ENCODE data around the gene FABP1.

Gene FABP1

DNA sequence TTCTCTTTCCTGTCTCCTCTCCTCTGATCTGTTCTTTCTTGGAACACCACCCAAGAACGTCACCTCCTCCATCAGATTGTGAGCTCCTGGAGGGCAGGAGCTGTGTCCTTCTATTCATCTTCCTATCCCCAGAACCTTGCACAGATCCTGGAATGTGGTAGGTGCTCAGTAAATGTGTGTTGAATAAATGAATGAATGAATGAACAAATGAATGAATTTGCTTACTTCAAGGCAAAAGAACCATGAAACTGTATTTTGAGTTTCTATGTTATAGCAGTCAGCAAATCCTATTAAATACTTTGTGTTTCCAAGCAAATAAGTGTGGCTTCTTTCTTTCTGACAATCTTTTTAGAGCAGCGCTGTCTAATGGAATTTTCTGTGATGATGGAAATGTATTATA, 14.8 kb downstream of the FABP1 start:
- no peak for DNase-seq

DNA sequence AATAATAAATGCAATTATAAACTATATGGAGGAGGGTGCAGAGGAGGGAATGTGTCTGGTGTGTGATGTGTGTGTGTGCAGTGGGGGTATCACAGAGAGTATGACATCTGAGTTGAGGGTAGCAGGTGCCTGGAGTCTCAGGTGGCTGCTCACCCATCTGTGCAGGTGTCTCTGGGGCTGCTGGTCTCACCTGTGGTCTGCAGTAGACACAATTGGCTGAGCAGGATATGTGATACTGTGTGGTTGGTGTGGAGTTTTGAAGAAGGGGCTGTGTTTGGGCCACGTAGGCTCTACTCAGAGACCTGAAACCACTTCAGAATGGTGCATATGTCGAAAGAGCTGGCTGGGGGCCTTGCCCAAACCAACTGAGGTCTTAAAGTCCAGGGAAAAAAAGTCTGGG, 17.0 kb downstream of the FABP1 start:
- no peak for DNase-seq

DNA sequence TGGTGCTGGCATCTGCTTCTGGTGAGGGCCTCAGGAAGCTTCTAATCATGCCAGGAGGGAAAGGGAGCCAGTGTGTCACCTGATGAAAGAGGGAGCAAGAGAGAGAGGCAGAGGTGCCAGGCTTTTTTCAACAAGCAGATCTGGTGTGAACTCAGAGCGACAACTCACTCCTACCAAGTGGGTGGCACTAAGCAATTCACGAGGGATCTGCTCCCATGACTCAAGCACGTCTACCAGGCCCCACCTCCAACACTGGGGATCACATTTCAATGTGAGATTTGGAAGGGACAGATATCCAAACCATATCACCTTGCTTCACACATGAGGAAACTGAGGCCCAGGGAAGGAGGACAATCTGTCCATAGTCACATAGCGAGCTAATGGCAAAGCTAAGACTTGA, 19.1 kb downstream of the FABP1 start:
- no peak for DNase-seq

DNA sequence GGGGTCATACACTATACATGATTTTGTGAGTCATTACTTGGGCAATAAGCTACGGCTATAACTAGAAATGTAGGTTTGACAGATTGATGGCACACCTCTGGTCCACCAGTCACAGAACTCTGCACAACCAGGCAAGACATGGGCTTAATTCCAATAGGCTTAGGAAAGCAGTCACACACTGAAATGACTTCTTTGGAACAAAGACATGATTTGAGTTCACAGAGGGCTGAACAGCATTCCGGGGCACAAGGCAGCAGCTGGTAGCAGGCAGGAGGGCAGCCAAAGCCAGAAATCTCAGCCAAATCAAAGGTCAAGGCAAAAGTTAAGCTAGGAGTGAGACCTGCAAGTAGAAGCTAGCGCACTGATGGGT, 27.4 kb downstream of the FABP1 start:
- no peak for DNase-seq

DNA sequence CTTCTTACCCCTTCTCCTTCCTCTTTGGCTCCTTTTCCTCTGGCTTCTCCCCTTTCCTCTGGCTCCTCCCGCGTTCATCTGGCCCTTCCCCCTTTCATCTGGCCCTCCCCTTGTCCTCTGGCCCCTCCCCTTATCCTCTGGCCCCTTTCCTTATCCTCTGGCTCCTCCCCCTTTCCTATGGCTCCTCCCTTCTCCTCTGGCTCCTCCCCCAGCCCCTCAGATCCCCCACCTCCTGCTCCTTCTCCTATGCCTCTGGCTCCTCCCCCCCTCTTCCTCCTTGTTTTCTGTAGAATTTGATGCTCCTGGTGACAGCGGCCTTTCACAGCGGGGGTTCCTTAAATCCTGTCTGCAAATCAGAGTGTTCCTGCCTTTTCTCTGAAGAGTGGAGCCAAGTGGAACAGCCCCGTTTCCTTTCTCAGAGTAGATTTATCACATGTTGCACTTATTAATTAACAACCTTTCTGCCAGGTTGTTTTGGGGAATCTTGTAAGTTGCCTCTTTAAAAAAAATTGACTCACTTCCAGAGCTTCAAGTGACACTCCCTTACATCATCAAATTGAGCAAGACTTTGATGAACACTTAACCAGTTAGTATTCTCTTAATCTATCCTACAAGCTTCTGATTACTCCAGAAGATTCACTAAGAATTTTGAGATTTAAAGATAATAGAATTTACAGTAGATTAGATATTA, 27.9 kb downstream of the FABP1 start:
- no peak for DNase-seq

DNA sequence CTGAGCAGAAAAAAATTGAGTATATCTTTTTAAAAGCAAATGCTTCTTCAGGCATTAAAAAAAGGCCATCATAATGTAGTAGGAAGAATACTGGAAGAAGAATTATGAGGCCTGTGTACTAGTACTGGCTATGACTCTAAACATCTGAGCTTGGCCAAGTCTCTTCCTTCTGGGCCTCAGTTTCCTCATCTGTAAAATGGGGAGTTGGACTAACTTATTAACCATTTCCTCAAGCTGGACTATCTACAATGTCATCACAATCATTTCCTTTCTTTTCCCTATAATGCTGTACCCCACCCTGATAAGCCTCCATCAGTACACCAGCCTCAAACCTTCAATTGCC, 29.3 kb downstream of the FABP1 start:
- no peak for DNase-seq

DNA sequence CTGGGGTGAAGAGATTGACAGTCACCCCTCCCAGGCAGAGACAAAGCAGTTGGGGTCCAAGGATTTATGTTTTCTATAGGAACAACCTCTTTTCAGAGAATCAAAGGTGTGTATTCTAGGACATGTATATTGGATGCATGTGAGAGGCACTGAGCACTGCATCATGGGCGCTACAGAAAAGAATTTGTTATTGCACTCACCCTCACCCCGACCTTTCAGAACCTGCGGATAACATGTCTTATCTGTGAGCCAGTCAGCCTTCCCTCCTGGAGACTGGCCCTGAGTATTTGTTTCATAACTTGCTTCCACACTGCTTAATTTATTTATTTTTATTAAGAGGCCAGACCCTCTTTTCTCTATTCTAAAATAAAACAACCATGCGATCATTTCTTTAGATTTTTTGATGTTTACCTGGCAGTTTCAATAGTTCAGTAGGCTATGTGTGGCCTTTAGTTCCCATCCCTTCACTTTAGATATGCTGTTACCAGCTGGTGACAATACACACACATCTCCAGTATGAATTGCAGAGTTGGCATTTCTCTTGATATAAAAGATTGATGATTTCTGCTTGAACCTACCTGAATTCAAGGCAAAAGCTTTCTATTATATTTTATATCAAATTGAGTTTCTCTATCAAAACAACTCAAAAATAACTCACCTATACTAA, 29.8 kb downstream of the FABP1 start:
- no peak for DNase-seq

DNA sequence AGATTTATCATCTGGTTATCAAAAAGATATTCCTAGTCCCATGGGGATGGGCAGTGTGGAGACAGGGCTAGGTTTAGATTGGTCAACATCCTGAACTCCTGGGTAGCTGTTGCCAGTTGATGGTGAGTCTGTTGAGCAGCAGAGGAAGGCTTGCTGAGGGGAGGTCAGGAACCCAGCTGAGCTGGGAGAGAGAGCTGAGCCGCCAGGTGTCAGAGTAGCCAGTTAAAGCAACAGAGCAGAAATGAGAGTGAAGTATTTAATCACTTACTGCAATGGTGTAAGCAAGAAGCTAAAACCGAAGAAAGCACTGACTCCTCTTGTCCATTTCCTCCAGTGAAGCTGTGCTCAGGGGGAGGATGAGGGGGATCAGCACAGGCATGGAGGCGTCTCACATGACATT, 30.7 kb downstream of the FABP1 start:
- no peak for DNase-seq

DNA sequence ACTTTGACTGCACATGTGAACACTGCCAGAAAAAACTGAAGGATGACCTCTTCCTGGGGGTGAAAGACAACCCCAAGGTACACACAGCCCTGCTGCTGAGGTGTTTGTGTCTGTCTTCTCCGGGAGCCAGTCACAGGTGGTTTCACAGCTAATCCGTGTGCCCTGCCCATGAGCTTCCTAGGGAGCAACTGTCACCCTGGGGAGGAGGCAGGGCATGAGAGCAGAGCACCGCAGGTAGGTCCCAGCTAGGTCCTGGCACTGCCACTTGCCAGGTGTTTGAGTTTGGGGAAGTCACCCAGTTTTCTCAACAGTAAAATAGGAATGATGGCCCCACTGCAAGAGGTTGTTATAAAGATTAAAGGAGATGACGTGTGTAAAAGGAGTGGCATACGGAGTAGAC, 31.2 kb downstream of the FABP1 start:
- no peak for DNase-seq

DNA sequence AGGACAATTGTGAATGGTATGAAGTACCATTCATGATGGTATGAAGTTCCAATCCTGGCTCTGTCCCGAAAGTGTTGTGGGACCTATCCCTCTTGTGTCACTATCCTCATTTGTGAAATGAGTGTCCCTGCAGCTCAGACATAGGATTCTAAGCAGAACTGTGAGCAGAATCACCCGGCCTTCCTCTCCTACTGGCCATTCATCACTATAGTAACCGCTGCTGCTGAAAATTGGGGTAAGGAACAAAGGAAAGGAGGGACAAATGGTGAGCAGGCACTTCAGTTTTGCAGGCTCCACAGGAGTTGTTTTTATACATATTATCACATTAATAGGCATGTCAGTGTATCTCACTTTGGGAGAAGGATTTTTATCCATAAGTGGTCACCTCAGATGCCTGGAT, 32.8 kb downstream of the FABP1 start:
- DNase-seq: no peak

DNA sequence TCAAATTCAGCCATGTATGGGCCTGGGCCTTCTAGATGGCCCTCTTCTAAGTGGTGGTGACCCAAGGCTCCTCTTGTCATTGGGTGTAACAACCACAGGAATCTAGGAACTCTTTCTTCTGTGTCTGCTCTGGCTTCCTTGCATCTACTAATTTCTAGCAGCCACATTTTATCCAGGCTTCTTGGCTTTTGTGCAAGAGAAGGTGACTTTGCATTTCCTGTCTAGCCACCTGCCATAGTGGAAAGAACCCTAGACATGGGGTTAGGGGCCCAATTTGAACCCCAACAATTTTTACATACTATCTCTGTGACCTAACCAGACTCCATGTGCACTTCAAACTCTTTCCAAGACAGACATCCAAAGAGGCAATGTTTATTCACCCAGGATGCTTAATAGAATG, 35.1 kb downstream of the FABP1 start:
- no peak for DNase-seq

DNA sequence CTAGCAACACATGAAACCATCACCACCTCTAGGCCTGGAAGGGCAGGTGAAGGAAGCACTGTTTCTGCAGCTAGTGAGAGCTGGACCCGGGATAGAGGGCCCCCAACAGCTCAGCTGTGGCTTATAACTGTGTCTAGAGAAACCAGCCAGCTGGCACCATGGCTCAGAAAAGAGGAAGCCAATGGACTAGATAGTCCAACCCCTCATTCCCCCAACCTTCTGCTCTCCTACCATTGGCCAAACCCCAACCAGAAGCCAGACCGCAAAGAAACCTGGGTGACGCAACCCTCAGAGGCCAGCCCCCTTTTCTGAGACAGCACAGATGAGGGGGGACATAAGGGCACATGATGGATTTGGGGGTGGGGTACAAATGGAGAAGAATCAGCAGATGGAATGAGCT, 35.9 kb downstream of the FABP1 start:
- DNase-seq: no peak

DNA sequence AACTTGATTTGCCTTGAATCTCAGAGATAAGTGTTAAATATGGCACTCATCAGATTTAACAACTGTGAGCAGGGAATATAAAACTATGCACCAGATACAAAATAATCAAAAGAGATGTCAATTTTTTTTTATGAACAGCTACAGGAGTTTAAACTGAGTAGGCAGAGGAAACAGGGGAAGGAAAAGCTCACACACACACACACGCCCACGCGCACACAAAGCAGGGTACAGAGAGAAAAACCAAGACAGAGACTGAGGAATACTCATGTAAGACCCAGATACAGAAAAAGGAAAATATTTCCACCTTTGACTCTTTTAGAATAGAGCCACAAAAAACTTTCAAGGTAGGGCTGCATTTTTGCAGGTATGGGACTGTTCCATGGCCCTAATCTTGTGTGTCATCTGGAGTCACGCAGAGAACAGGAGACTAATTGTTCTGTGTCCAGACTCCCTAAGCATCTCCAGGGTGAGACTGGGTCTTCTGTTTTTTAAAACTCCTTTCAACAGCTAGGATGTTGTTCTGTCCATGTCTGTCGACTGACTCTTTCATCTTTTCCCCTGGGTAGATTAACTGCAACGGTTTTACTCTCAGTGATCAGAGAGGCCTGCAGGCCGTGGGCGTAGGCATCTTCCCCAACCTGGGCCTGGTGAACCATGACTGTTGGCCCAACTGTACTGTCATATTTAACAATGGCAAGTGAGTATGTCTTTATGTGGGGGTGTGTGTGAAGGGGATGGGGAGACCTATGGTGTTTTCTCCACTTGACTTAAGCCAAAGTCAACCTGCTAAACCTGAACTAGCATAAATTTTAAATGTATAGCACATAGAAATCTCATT, 37.2 kb downstream of the FABP1 start:
- DNase-seq: no peak

DNA sequence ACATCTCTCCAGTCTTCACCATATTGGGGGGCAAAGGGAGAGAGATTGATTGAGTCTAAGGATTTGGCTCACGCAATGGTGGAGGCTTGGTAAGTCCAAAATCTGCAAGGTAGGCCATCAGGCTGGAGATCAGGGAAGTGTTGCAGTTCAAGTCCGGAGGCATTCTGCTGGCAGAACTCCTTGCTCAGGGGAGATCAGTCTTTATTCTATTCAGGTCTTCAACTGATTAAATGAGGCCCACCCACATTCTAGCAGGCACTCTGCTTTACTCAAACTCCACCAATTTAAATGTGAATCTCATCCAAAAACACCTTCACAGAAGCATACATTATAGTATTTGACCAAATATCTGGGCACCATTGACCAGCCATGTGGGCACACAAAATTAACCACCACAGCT, 38.9 kb downstream of the FABP1 start:
- no peak for DNase-seq

DNA sequence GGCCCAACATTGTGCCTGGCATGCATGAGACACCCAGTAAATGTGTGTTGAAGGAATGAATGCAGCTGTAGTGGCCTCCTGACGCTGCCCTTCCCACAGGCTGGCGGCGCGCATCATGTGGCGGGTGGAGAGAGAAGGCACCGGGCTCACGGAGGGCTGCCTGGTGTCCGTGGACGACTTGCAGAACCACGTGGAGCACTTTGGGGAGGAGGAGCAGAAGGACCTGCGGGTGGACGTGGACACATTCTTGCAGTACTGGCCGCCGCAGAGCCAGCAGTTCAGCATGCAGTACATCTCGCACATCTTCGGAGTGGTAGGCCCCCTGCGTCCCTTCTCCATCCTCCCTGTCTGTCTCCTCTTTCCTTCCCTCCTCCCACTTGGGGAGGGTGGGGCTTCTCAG, 40.1 kb downstream of the FABP1 start:
- no peak for DNase-seq

DNA sequence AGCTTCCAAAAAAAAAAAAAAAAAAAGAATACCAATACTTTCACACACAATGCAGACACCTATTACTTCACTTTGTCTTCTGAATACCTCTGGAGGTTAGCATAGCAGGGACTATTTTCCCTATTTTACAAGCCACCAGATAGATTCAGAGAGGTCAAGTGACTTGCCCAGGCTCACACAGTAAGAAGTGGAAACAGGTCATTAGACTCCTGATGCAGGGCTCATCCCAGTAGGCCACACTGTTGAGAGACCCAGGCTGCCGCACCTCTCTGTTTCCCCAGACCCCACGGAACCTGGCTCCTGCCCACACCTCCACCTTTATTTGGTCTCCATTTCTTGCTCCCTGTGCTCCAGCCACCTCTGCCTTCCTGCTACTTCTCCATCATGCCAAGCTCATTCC, 40.8 kb downstream of the FABP1 start:
- no peak for DNase-seq

DNA sequence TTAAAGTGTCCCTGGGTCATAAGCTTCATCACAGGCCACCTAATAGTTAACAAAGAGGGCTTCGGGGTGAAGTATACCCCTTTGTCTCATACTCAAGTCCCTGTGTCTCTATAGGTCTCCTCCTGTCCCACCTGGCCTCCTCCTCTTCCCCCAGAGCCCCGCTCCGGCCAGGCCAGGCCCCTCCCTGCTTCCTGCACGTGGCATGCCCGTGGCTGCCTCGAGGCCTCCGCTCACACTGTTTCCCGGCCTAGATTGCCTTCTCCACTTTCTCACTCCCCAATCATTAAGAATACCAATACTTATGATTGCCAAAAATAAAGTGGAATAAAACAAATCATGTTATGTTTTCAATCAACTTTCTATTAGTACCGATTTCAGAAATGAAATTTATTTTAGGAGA, 41.5 kb downstream of the FABP1 start:
- no peak for DNase-seq

DNA sequence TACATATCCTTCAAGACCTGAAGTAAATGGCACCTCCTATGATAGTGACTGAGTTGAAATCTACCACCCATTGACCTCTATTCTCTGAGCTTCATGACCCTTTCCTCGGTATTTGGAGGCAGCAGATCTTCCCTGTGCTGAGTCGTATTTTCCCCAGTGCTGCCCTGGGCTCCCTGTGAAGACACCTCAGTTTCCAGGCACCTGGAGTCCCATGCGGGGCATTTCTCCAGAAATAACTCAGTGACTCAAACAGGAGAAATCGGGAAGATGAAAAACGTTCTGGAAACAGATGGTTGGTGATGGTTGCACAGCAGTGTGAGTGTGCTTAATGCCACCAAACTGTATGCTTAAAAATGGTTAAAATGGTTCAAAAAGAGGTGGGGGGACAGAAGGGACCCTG, 42.3 kb downstream of the FABP1 start:
- DNase-seq: no peak

DNA sequence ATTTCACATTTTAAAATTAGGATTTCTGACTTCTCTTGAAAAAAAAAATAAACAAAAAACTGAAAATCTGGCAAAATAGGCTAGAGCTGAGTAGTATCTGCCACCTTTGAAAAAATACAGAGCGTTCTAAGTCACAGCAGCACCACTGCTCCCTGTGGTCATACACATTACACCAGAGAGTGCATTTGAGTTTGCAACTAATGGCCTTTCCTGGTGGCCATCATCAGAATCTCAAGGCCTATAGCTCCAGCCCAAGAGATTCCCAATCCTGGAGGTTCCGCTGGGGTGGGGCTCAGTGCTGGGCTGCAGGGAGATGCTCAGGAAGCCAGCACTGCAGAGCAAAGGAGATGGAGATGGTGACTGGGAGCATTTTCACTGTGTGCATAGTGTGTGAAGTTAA, 42.8 kb downstream of the FABP1 start:
- no peak for DNase-seq

DNA sequence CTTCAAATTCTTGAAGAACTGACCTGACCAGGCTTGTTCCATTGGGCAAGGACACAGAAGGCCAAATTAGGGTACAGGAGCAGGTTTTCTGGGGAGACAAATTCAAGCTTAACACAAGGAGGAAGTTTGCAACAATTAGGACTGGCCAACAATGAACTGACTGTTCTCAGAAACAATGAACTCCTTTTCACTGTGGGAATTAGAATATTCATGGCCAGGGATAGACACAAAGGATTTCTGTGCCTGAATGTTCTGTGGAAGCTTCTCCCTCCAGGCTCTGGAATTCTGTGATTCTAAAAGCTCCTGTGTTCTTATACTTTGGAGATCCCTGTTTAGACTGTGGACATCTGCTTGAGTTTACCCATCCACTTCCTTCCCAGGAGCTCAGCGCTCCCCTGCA, 45.1 kb downstream of the FABP1 start:
- DNase-seq: no peak

DNA sequence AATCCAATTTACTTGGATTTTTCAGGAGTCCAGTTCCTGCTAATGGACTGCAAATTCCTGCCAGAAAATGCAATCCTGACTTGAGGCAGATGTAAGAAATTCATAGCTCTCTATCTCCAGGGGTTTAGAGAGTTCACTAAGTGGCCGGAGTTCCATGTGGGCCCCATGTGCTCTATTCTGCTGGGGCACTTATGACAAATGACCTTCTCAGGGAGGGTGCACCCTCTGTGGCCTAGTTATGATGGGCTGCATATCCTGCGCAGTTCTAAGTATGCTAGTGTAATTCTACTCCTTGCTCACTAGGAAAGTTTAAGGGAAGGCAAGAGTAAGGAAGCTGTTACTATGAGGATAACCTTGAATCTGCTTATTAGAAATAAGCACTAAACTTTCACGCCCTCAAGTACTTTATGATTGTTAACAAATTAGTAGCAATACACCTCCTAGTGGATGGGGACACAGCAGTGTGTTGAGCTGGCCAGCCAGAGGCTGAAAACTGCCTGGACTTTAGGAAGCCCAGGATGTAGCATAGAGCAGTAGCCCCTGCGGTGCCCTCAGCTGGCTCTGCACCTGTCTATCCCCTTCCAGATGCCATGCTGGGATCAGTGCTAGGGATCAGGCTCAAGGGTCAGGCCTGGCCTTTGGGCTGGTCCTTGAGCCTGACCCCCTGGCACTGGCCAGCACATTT, 45.8 kb downstream of the FABP1 start:
- no peak for DNase-seq

DNA sequence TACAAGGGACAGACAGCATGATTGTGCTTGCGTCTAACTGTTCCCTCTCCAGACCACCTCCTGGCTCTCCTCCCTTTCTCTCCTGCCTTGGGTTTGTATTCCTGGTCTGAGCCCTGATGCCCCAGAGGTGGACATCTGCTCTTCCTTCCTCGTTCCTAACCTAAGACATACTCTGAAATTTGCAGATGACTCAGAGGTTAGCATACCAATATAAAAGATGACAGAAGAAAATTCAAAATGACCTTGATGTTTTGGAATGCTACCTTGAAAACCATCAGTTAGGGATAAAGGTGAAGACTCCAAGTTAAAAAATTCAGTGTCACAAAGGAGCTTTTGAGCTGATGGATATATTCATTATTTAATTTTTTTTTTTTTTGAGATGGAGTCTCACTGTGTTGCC, 47.3 kb downstream of the FABP1 start:
- no peak for DNase-seq

DNA sequence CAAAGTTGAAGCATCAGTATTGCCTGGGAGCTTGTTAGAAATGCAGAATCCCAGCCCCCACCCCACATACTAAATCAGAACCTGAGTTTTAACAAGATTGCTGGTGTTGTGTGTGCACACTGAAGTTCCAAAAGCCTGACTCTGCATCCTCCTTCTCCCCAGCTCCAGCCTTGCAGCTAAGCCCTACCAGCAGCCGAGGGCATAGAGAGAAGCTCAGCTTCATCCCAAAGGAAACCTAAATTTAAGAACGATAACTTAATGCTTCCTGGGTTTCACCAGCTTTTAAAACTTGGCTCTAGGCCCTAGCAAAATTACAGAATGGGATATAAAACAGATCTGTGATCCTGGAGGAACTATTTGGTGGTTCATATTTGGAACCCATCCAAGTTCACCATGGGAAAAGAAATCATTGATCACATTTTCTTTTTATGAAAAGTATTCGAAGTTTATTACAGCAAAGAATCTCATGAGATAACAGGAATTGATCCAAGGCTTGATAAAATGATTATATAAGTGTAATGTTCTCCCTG, 49.2 kb downstream of the FABP1 start:
- DNase-seq: no peak

DNA sequence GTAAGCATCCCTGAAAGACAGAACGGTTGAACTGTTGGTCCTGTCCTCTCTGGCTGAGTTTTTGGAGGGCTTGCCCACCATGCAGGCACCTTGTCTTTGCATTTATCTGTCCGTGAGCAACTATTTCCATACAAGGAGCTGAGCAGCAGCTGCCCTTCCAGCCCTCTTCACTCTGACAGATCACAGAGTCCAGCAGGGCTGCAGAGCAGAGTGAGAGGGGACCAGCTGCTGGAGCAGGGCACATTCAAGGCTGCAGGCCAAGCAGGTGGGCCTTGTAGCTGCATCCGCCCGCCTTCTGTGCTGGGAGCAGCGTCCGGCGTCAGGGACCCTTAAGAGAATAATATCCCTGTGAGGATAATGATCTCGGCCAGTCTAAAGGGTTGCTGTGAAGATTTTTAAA, 50.8 kb downstream of the FABP1 start:
- DNase-seq: no peak
